GM19035 (cell line): ENCODE results near the gene THBS2.
"Not testable (repeated sequence)": the region's sequence is repeated elsewhere in the genome, so short reads cannot be mapped to it uniquely, and the experiment has no call there.

Experiments
- ATAC-seq: cut with Tn5 transposase; IDR thresholded peaks from one replicate; pipeline ENCODE4 v1.9.1; 2021; ENCODE audit not compliant: unreplicated experiment

THBS2 gene

DNA sequence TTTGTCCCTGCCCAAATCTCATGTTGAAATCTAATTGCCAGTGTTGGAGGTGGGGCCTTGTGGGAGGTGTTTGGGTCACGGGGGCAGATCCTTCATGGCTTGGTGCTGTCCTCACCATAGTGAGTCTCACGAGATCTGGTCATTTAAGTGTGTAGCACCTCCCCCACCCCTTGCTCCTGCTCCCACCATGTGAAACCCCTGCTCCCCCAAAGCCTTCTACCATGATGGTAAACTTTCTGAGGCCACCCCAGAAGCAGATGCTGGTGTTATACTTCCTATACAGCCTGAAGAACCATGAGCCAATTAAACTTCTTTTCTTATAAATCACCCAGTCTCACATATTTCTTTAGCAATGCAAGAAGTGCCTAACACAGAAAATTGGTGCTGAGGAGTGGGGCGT is 19.9 kb upstream of the THBS2 start:
- ATAC-seq, result no peak

DNA sequence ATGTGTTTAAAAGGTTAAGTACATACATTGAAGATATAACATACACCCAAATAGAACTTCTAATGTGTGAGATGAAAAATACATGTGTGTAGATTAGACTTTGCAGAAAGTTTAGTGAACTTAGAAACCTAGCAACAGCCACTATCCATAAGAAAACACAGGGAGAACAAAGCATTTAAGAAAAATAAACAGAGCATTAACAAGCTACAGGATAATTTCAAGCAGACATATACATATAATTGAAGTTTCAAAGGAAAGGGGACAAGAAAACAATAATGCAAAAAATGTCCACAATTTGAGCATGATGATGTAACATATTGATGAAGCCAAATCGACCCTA is 18.2 kb upstream of the THBS2 start:
- no peak for ATAC-seq

DNA sequence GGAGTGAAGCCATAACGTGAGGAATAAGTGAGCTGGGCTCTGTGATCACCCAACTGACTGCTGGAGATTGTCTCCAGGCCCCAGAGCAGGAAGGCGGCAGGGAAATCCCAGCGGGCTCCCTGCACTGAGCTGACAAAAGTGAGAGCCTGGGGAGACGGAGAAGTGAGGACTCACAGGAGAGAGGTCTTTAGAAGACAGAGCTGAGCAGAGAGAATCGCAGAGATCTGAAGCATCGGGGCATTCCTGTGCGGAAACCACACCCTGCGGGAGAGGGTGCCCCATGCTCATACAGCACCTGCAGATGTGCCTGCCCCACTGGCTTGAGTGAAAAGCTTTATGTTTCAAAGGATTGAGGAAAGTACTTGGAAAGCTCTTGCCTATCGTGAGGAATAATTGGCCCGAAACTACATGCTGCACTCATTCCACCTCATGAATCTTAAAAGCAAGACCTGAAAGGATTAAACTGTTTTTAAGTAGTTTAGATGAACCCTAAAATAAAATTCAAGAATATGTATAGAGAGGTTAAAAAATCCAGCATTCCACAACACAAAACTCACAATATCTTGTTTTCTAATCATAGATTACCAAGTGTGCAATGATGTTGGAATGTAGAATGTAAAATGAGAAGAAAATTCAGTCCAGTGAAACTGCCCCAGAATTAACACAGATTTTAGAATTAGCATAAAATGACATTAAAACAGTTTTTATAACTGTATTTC is 17.7 kb upstream of the THBS2 start:
- ATAC-seq, result no peak

DNA sequence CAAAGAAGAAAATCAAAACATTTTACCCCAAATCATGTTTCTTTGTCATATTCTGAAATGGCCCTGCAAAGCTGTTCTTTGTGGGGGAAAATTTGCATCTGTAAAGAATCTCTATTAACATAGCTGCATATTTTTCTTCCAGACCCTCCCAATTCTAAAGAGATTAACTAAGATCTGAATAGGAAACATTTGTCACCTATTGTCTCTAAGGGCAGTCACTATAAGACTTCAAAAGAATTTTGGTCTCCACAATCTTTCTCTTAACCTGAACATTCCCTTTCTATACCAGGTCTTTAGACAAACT is 16.4 kb upstream of the THBS2 start:
- not testable (repeated sequence) for ATAC-seq

DNA sequence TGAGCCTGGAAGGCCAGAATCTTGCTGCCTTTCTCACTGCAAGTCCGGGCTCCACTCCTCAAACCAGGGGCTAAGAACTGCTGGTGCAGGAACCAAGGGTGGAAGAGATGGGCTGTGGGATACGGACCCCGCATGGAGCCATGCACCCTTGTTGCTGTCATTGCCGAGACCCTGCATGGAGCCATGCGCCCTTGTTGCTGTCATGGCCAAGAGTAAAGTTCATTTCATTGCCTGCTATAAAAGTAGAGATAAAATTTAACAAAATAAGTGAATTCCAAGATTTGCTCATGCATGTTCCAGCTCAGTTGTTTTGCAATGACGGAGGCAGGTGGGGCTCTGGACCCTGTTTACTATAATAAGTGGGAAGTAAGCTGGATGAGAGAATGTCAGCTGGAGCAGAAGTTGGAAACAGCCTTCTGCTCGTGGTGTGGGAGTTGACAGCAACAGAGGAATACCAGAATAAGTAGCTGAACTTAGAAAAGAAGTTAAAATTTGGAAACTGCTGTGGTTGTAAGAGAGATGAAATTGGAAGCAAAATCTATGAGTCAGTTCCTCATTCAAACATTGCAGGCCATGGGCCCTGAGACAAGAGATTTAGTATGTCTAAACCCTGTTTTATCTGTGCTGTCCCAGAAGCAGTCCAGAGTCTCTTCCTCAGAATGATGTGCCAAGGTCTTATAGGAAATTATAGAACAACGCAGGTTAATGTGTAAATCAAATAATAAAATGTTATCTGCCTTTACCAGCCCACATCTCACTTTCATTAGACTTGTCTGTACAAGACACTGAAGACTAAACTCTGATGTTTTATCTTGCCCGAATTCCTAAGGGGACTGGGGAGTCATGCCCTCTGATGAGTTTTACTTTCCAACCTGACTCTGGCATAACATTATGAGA is 15.8 kb upstream of the THBS2 start:
- no peak for ATAC-seq

GRCh38 chr6:169268276-169268675 is 14.6 kb upstream of the THBS2 start:
- no peak for ATAC-seq

DNA sequence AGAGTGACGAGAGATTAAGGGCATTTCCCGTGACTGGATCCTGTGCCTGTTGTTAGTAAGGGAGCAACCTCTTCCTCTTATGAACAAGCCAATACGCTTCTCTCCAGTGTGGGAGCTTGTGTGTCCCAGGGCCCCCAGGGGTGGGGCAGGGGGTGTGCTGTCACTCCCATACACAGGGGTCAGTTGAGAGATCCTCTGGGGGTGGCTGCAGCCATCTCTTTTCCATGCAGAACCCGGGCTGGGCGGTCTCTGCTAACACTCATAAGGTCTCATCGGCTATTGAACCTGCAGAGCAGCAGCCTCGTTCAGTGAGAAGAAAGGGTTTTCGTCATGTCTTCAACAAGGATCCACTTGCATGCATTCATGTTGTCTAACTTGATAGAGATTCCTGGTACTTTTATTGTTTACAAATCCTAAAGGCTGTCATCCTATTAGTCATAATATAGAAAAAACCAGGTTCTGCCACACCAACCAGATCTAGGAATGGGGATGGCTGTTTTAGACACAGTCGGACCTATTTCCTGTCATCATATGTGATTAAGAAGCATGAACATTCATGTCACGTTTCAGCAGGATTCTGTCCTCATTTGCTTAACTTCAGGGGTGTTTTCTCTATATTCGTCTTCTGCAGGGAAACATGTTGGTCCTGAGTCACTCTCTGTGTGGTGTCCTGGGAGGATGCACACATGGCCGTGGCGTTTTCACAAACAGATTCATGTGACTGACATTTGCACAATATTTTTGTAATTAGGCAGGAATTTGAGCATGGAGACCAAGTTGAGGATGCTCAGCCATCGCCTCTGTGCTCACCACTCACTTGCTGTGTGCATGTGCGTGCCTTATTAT is 13.3 kb upstream of the THBS2 start:
- ATAC-seq, result no peak

DNA sequence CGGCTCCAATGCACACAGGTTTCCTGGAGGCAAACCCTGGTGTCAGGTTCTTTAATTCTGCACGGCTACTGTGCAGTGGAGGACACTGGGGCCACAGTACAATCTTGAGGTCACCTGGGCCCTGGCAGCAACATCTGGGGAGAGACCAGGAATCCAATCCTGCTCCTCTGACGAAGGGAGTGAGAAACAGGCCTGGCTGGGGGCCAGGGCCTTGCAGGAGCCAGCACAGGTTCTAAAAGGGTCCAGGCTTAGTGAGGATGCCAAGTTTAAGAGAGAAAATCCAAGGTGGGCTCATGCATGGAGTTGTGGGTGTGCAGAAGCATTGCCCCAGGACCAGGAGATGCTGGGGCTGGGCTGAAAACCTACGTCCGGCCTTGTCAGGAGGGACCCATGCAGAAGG is 12.6 kb upstream of the THBS2 start:
- no peak for ATAC-seq

GRCh38 chr6:169265486-169266131 is 12.0 kb upstream of the THBS2 start:
- no peak for ATAC-seq

- ATAC-seq, result no peak
Measured at GRCh38 chr6:169263836-169264608, 10.4 kb upstream of the THBS2 start.

DNA sequence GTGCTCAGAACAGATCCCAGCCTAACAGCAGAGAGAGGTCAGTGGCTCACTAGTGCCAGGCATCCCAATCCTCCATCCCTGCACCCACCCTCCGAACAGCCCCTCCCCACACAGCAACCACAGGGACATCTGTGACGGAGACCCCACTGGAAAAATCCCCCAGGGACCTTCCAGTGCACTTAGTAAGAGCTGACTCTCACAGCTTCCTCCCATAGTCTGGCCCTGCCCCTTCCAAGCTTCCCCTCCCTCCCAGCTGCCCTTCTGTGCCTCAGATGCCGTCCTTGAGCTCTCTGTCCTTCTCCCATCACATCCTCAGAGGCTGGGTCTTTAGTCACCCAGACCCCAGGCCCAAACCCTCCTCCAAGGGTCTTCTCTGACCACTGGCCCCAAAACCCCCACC is 9.7 kb upstream of the THBS2 start:
- no peak for ATAC-seq

DNA sequence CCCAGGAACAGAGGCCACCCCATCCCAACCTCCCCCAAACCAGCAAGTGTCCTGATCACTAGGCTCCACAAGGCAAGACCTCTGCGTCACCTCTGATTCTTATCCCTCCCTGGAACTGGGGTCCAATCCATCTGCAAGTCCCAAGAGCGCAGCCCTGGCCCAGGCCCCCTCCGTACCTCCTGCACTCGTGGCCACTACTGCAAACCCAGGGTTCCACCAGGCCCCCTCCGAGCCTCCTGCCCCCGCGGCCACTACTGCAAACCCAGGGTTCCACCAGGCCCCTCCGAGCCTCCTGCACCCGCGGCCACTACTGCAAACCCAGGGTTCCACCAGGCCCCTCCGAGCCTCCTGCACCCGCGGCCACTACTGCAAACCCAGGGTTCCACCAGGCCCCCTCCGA is 9.0 kb upstream of the THBS2 start:
- not testable (repeated sequence) for ATAC-seq

DNA sequence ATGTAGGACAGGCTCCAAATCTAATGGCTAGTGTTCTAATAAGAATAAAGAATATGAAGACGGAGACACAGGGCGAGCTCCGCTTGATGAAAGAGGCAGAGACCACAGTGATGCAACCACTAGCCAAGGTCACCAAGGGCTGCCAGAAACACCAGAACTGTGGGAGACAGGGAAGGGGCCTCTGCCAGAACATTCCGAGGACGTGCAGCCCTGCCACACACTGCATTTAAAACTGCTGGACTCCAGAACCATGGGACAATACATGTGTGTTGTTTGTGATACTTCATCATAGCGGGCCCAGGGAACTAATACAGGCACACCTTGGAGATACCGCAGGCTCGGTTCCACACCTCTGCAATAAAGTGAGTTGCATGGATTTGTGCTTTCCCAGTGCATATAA is 2.9 kb upstream of the THBS2 start:
- ATAC-seq, result no peak

DNA sequence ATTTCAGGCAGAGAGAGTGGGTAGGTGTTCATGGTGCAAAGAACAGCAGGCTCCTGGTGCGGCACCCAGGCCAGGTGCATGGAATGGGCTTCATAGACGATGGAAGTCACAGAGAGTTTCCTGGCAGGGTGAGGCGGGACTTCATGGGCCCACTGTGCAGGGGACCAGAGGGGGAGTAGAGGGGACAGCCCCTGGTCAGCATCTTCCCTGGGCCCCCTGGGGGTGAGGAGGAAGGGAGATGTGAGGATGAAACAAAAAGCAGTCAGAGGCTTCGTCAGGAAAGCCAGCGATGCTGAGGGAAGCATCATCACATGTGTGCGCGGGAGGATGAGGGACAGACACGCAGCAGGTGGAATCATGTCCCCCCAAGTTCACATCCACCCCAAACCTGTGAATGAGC is 2.4 kb upstream of the THBS2 start:
- ATAC-seq, result no peak

GRCh38 chr6:169255643-169256042 is 2.0 kb upstream of the THBS2 start:
- no peak for ATAC-seq

GRCh38 chr6:169254456-169255316 is 1.0 kb upstream of the THBS2 start:
- no peak for ATAC-seq

GRCh38 chr6:169252505-169253189 is 999 bp downstream of the THBS2 start:
- no peak for ATAC-seq

DNA sequence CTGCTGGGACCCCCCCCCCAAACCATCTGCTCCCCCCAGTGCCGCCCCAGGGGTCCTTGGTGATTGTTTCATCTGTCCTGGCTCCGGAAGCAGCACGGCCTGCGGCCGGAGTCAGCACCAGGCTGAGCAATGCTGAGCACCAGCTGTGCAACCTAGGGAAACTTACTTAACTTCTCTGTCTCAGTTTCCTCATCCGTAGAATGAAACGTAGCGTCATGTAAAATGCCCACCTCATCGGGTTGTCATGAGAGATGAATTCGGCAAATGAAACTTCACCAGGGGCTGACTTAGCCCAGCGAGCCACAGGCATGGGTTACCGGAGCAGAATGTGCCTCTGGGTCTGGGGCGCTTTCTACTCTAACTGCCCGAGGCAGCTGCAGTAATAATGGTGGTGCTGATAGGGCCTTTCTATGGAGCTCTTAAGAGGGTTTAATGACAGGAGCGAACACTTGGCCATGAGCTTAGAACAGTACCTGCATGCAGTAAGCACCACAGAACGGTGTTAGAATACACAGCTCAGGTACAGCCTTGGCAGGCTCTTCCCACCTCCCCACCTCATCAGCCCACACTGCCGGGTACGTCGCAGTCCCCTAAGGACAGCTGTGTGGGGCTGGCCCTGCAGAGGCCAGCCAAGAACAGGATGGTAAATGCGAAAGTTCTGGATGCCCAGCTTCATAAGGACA is 1.7 kb downstream of the THBS2 start:
- ATAC-seq, result no peak
